Fibroblast of skin of left biceps (primary cell): ENCODE results near the gene TP53I11.

Experiments used
- DNase-seq, 2 experiments: peaks; one replicate each; pipeline ENCODE4 v3.0.0-alpha.2; 2013; ENCODE audit warnings: low read depth in 2 of 2

Gene TP53I11

GRCh38 chr11:44940404-44940803 lies 10.3 kb downstream of the TP53I11 start:
- DNase-seq: no peak

- no peak for DNase-seq
Observed at GRCh38 chr11:44939673-44940395, 10.8 kb downstream of the TP53I11 start.

GRCh38 chr11:44938066-44938691 lies 12.5 kb downstream of the TP53I11 start:
- DNase-seq: no peak

- DNase-seq: no peak
Observed at GRCh38 chr11:44936951-44937543, 13.6 kb downstream of the TP53I11 start.

- DNase-seq: peak in 1 of 2 experiments; percentile 41
Observed at GRCh38 chr11:44936525-44936924, 14.2 kb downstream of the TP53I11 start.

GRCh38 chr11:44934735-44935250 lies 15.9 kb downstream of the TP53I11 start:
- no peak for DNase-seq

GRCh38 chr11:44934110-44934509 lies 16.6 kb downstream of the TP53I11 start:
- no peak for DNase-seq

- DNase-seq: no peak
Observed at GRCh38 chr11:44931466-44931865, 19.2 kb downstream of the TP53I11 start.

GRCh38 chr11:44930588-44931302 lies 19.9 kb downstream of the TP53I11 start:
- no peak for DNase-seq

GRCh38 chr11:44928816-44929215 lies 21.9 kb downstream of the TP53I11 start:
- DNase-seq: no peak

- DNase-seq: no peak
Observed at GRCh38 chr11:44928144-44928543, 22.5 kb downstream of the TP53I11 start.

GRCh38 chr11:44927174-44927661 lies 23.5 kb downstream of the TP53I11 start:
- peak; percentile 4 to 9 for DNase-seq

- no peak for DNase-seq
Observed at GRCh38 chr11:44926036-44926435, 24.6 kb downstream of the TP53I11 start.

- no peak for DNase-seq
Observed at GRCh38 chr11:44923806-44924205, 26.9 kb downstream of the TP53I11 start.

GRCh38 chr11:44923115-44923514 lies 27.6 kb downstream of the TP53I11 start:
- no peak for DNase-seq

- DNase-seq: no peak
Observed at GRCh38 chr11:44920451-44920850, 30.2 kb downstream of the TP53I11 start.

GRCh38 chr11:44917741-44918140 lies 32.9 kb downstream of the TP53I11 start:
- no peak for DNase-seq

- DNase-seq: no peak
Observed at GRCh38 chr11:44916801-44917385, 33.8 kb downstream of the TP53I11 start.

GRCh38 chr11:44916331-44916730 lies 34.4 kb downstream of the TP53I11 start:
- no peak for DNase-seq

- no peak for DNase-seq
Observed at GRCh38 chr11:44915621-44916020, 35.1 kb downstream of the TP53I11 start.

- DNase-seq: no peak
Observed at GRCh38 chr11:44915004-44915403, 35.7 kb downstream of the TP53I11 start.

- no peak for DNase-seq
Observed at GRCh38 chr11:44914105-44914504, 36.6 kb downstream of the TP53I11 start.
